ENCODE results near the gene FN3K.

DNA sequence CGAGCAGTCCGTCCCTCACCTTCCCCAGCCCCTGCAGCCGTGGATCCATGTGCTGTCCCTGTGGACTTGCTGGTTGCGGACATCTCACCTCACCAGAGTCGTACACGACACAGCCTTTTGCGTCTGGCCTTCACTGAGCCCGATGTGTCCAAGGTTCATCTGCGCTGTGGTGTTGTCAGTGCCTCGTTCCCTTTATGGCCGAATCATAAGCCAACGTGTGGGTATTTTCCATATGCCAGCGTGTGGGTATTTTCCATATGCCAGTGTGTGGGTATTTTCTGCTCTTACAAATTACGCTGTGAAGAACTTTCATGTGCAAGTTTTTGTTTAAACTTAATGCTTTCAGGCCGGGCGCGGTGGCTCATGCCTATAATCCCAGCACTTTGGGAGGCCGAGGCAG is 48.1 kb downstream of the FN3K start:
- TF ChIP-seq, protein P1, sequence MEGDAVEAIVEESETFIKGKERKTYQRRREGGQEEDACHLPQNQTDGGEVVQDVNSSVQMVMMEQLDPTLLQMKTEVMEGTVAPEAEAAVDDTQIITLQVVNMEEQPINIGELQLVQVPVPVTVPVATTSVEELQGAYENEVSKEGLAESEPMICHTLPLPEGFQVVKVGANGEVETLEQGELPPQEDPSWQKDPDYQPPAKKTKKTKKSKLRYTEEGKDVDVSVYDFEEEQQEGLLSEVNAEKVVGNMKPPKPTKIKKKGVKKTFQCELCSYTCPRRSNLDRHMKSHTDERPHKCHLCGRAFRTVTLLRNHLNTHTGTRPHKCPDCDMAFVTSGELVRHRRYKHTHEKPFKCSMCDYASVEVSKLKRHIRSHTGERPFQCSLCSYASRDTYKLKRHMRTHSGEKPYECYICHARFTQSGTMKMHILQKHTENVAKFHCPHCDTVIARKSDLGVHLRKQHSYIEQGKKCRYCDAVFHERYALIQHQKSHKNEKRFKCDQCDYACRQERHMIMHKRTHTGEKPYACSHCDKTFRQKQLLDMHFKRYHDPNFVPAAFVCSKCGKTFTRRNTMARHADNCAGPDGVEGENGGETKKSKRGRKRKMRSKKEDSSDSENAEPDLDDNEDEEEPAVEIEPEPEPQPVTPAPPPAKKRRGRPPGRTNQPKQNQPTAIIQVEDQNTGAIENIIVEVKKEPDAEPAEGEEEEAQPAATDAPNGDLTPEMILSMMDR (IDR thresholded peaks at IDR 0.05; ENCODE audit: low read depth, low read length, poor library complexity, severe bottlenecking) = no peak
- no peak for TF ChIP-seq EZH2phosphoT487 (IDR thresholded peaks at IDR 0.05; ENCODE audit: borderline replicate concordance, low read length)
